Activated CD8-positive, alpha-beta memory T cell treated with anti-CD3 and anti-CD28 coated beads for 48 hours (primary cell): ENCODE data around the gene NPPA.

Experiments used
- DNase-seq, 3 experiments: peaks; one replicate each; pipeline ENCODE4 v3.0.0-alpha.2; 2020; ENCODE audit warnings: low read depth in 2 of 3, low spot score in 2 of 3

NPPA gene

GRCh38 chr1:11842154-11843041 is 5.2 kb downstream of the NPPA start:
- no peak for DNase-seq

- no peak for DNase-seq
Observed at GRCh38 chr1:11841245-11842153, 6.1 kb downstream of the NPPA start.

GRCh38 chr1:11839727-11840705 is 7.6 kb downstream of the NPPA start:
- no peak for DNase-seq

GRCh38 chr1:11838349-11839272 is 9.0 kb downstream of the NPPA start:
- DNase-seq: peak; percentile 29 to 57 (median 55)

GRCh38 chr1:11837767-11838348 is 9.7 kb downstream of the NPPA start:
- no peak for DNase-seq

GRCh38 chr1:11836955-11837766 is 10.4 kb downstream of the NPPA start:
- no peak for DNase-seq

GRCh38 chr1:11835441-11836225 is 11.9 kb downstream of the NPPA start:
- no peak for DNase-seq

GRCh38 chr1:11833900-11834299 is 13.7 kb downstream of the NPPA start:
- DNase-seq: no peak

GRCh38 chr1:11833497-11833896 is 14.1 kb downstream of the NPPA start:
- no peak for DNase-seq

GRCh38 chr1:11831945-11832725 is 15.4 kb downstream of the NPPA start:
- no peak for DNase-seq

GRCh38 chr1:11828511-11828910 is 19.1 kb downstream of the NPPA start:
- DNase-seq: no peak

GRCh38 chr1:11826946-11827345 is 20.6 kb downstream of the NPPA start:
- DNase-seq: no peak

GRCh38 chr1:11825131-11825530 is 22.5 kb downstream of the NPPA start:
- no peak for DNase-seq

- no peak for DNase-seq
Observed at GRCh38 chr1:11823366-11824137, 24.0 kb downstream of the NPPA start.

GRCh38 chr1:11822091-11822490 is 25.5 kb downstream of the NPPA start:
- DNase-seq: no peak

- DNase-seq: no peak
Observed at GRCh38 chr1:11817192-11817591, 30.4 kb downstream of the NPPA start.
